Measurements from ENCODE around the gene KIF13A.

- TF ChIP-seq FOS (IDR thresholded peaks at IDR 0.05; ENCODE audit: borderline replicate concordance, insufficient read depth, low read length), result no peak
- TF ChIP-seq MAX (IDR thresholded peaks at IDR 0.05; ENCODE audit: insufficient read depth, insufficient read length), result no peak
- no peak for TF ChIP-seq CTCF (IDR thresholded peaks at IDR 0.05; ENCODE audit: extremely low read depth in 1 of 2, insufficient read depth in 1 of 2, low read depth in 1 of 2, low read length in 2 of 2)
Observed at GRCh38 chr6:17741507-17741906, 245.9 kb downstream of the KIF13A start.

All from endothelial cell of umbilical vein (primary cell).